GM21390 (cell line): ENCODE data around the gene CES2.
"Not testable (repeated sequence)": the region's sequence is repeated elsewhere in the genome, so short reads cannot be mapped to it uniquely, and the experiment has no call there.

Experiments used
- ATAC-seq: cut with Tn5 transposase; IDR thresholded peaks from one replicate; pipeline ENCODE4 v1.9.1; 2021; ENCODE audit not compliant: unreplicated experiment

Gene CES2

GRCh38 chr16:66935314-66936011 lies at the start of gene CES2:
Gene CES2, plus strand, starts transcription at chr16:66935516. Its CDS starts 120 bp downstream, at chr16:66935636.
- no peak for ATAC-seq

DNA sequence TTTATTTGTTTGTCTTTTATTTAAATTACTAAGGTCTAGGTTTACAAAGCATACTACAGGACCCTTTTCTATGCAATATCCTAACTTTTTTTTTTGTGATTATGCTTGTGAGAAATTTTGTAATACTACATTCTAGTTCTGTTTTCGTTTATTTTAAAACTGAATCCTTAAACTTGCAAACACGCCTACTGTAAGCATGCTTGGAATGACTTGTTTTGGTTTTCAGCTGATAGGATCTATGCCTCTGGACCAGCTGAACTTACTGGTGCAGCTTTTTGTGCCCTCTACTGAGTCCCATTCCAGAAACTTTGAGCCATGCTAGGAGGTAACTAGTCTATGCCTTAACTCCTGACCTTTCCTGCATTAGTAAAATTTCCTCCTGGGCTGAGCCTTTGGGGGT lies 49.0 kb upstream of the CES2 start:
- ATAC-seq: no peak

- no peak for ATAC-seq
These were observed 48.4 kb upstream of the CES2 start for GRCh38 chr16:66886914-66887313.

GRCh38 chr16:66888647-66889615 lies 46.4 kb upstream of the CES2 start:
- no peak for ATAC-seq

- no peak for ATAC-seq
These were observed 45.7 kb upstream of the CES2 start for GRCh38 chr16:66889622-66890021.

- ATAC-seq: no peak
These were observed 44.5 kb upstream of the CES2 start for GRCh38 chr16:66890799-66891198.

DNA sequence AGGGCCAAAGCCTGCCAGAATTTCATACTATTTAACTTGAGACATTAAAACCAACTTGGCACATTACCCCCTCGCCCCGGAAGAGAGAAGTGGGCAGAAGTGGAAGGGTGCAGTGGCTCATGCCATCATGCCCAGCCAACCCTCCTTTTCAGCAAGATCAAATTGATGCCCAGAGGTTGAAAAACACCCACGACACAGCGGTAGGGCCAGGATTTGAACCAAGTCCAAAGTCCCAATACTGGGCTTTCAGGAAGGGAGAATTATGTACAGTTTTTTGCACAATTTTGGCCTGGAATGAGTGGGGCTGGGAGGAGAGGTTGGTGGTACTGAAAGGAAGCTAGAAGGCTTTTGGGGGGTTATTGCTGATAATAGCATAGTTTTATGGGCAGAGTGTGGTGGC lies 44.0 kb upstream of the CES2 start:
- ATAC-seq: no peak

- no peak for ATAC-seq
These were observed 43.5 kb upstream of the CES2 start for GRCh38 chr16:66891797-66892196.

GRCh38 chr16:66894055-66894454 lies 41.3 kb upstream of the CES2 start:
- no peak for ATAC-seq

- peak; percentile 69 for ATAC-seq
These were observed 40.2 kb upstream of the CES2 start for GRCh38 chr16:66894948-66895688.

DNA sequence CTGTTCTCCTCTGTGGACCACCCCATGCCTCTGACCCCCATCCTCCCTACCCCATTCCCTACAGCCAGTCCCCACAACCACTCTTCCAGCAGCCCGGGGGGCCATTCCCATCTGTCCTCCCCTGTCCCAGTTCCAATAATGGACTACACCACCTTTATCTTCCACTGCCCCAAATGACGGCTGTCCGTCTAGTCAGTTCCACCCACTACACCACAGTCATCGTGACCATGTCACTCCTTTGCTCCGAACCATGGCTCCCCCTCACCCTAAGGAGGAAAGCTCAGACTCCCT lies 39.7 kb upstream of the CES2 start:
- no peak for ATAC-seq

GRCh38 chr16:66895999-66896398 lies 39.3 kb upstream of the CES2 start:
- no peak for ATAC-seq

- ATAC-seq: not testable (repeated sequence)
These were observed 38.6 kb upstream of the CES2 start for GRCh38 chr16:66896682-66897081.

DNA sequence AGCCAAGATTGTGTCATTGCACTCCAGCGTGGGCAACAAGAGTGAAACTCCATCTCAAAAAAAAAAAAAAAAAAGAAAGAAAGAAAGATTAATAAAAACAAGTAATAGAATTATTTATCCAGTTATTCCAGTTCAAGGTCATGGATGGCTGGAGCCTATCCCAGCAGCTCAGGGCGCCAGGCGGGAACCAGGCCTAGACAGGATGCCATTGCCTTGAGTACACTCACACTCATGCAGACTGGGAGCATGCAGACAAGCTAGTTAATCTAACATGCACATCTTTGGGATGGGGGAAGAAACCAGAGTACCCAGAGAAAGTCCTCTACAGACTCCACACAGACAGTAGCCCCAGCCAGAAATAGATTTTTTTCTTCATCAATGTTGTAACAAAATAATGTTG lies 37.1 kb upstream of the CES2 start:
- no peak for ATAC-seq

- no peak for ATAC-seq
These were observed 36.4 kb upstream of the CES2 start for GRCh38 chr16:66898933-66899309.

GRCh38 chr16:66899310-66899944 lies 35.9 kb upstream of the CES2 start:
- no peak for ATAC-seq

DNA sequence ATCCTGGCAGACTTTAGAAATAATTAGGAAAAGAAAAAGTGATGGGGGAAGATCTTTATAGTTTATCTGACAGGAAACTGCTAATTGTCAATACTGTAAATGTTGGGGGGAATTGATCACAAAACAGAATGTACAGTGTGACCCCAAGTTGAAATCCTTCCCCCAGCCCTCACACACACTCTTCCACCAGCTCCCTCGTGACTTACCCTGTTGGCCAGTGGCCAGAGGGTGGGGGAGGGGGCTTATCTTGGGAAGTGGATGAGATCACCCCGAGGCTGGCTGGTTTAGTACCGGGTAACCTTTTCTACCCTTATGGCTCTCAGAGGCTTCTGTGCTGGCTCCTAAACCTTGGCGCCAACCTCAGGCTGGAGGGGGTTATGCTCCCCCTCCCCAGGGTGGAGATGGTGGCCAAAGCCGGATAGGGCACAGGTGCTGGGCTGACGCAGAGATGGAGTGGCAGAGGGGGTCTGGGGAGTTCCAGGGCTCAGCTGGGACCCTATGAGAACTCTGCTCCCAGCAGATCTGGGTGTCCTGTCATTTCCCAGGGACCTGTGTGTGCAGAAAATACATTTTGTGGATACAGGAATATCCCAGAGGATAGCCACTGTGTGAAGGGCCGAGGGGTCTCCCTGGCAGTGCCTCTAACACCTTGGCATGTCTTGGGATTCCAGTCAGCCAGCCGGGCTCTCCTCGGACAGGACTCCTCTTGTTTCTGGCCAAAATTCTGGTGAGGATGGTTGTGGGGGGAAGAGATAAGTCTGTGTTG lies 35.2 kb upstream of the CES2 start:
- ATAC-seq: no peak

GRCh38 chr16:66900721-66901441 lies 34.4 kb upstream of the CES2 start:
- no peak for ATAC-seq

DNA sequence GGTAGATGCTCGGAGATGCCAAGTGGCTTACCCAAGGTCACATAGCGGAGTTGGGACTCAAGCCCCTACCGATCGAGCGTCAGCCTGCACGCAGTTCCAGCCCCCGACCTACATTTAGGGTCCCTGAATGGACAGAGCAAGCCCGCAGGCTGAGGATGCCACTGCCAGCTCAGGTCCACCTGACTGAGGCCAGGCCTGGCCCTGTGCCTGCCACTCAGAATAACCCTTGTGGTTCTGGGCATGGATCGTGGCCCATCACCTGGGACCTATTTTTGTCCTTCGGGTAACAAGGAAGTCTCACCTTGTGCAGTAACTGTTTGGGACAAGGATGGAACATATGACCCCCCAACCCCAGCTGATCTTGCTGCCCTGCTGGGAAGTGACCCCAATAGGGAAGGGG lies 33.7 kb upstream of the CES2 start:
- no peak for ATAC-seq
